ENCODE results near the gene OTC. TPM values are rescaled to one million over a fixed set of nuclear protein-coding genes. Genes with fewer than 3 reads are reported as not detected.

Gene OTC
- polyA plus RNA-seq, 3 donors = not detected

- no peak for DNase-seq
Measured at GRCh38 chrX:38357747-38358673, 5.6 kb downstream of the OTC start.

- DNase-seq = no peak
Measured at GRCh38 chrX:38363046-38363445, 10.6 kb downstream of the OTC start.

- no peak for DNase-seq
Measured at GRCh38 chrX:38365954-38366353, 13.6 kb downstream of the OTC start.

- DNase-seq = no peak
Measured at GRCh38 chrX:38368774-38369173, 16.4 kb downstream of the OTC start.

GRCh38 chrX:38371641-38372040 is 19.2 kb downstream of the OTC start:
- no peak for DNase-seq

GRCh38 chrX:38374431-38374830 is 22.0 kb downstream of the OTC start:
- no peak for DNase-seq

GRCh38 chrX:38375891-38376290 is 23.5 kb downstream of the OTC start:
- no peak for DNase-seq

GRCh38 chrX:38376747-38377146 is 24.3 kb downstream of the OTC start:
- DNase-seq = no peak

GRCh38 chrX:38379088-38379487 is 26.7 kb downstream of the OTC start:
- no peak for DNase-seq

- DNase-seq = no peak
Measured at GRCh38 chrX:38382663-38383062, 30.3 kb downstream of the OTC start.

- DNase-seq = no peak
Measured at GRCh38 chrX:38400389-38400910, 48.0 kb downstream of the OTC start.

- no peak for DNase-seq
Measured at GRCh38 chrX:38402118-38402517, 49.7 kb downstream of the OTC start.

- DNase-seq = no peak
Measured at GRCh38 chrX:38403834-38404233, 51.4 kb downstream of the OTC start.

- no peak for DNase-seq
Measured at GRCh38 chrX:38407126-38407525, 54.7 kb downstream of the OTC start.

- DNase-seq = no peak
Measured at GRCh38 chrX:38409289-38409688, 56.9 kb downstream of the OTC start.

- no peak for DNase-seq
Measured at GRCh38 chrX:38426785-38427184, 74.4 kb downstream of the OTC start.

- DNase-seq = no peak
Measured at GRCh38 chrX:38431525-38431924, 79.1 kb downstream of the OTC start.

- no peak for DNase-seq
Measured at GRCh38 chrX:38435130-38435529, 82.7 kb downstream of the OTC start.

GRCh38 chrX:38437093-38437492 is 84.7 kb downstream of the OTC start:
- no peak for DNase-seq

GRCh38 chrX:38438321-38438720 is 85.9 kb downstream of the OTC start:
- DNase-seq = no peak

GRCh38 chrX:38452603-38453002 is 100.2 kb downstream of the OTC start:
- DNase-seq = no peak

- no peak for DNase-seq
Measured at GRCh38 chrX:38458071-38458470, 105.7 kb downstream of the OTC start.

GRCh38 chrX:38462257-38462656 is 109.9 kb downstream of the OTC start:
- DNase-seq = no peak

- DNase-seq = no peak
Measured at GRCh38 chrX:38465686-38466085, 113.3 kb downstream of the OTC start.

All from renal pelvis (tissue), 4 donors.